HG03457 (cell line): ENCODE measurements around the gene KLHL30.

ENCODE experiments used
- ATAC-seq: cut with Tn5 transposase; IDR thresholded peaks from one replicate; pipeline ENCODE4 v1.9.1; 2021; ENCODE audit warnings: moderate number of reproducible peaks; ENCODE audit not compliant: unreplicated experiment

The KLHL30 gene

GRCh38 chr2:238138331-238139195 is at the start of gene KLHL30:
Gene KLHL30, plus strand, starts transcription at chr2:238138668. Its CDS starts 2,087 bp downstream, at chr2:238140755.
- no peak for ATAC-seq

- no peak for ATAC-seq
These were observed 47.6 kb upstream of the KLHL30 start for GRCh38 chr2:238090887-238091286.

- ATAC-seq: no peak
These were observed 46.9 kb upstream of the KLHL30 start for GRCh38 chr2:238091436-238092060.

- no peak for ATAC-seq
These were observed 45.9 kb upstream of the KLHL30 start for GRCh38 chr2:238092486-238093035.

- ATAC-seq: no peak
These were observed 45.0 kb upstream of the KLHL30 start for GRCh38 chr2:238093181-238094140.

GRCh38 chr2:238094438-238095022 is 43.9 kb upstream of the KLHL30 start:
- no peak for ATAC-seq

- no peak for ATAC-seq
These were observed 43.3 kb upstream of the KLHL30 start for GRCh38 chr2:238095143-238095542.

- no peak for ATAC-seq
These were observed 42.0 kb upstream of the KLHL30 start for GRCh38 chr2:238096311-238097011.

GRCh38 chr2:238097201-238097987 is 41.1 kb upstream of the KLHL30 start:
- ATAC-seq: no peak

GRCh38 chr2:238097988-238098871 is 40.2 kb upstream of the KLHL30 start:
- no peak for ATAC-seq

GRCh38 chr2:238098901-238099713 is 39.4 kb upstream of the KLHL30 start:
- no peak for ATAC-seq

- no peak for ATAC-seq
These were observed 38.8 kb upstream of the KLHL30 start for GRCh38 chr2:238099714-238100048.

- ATAC-seq: no peak
These were observed 38.2 kb upstream of the KLHL30 start, which contains the start of gene ESPNL for GRCh38 chr2:238100049-238100820. Gene ESPNL, plus strand, starts transcription at chr2:238100340. Its CDS starts 80 bp downstream, at chr2:238100420.

GRCh38 chr2:238100821-238101771 is 37.4 kb upstream of the KLHL30 start:
- no peak for ATAC-seq
